ENCODE measurements around the gene PCSK2.

GRCh38 chr20:17304774-17305173 lies 77.9 kb downstream of the PCSK2 start:
- TF ChIP-seq CTCF (IDR thresholded peaks at IDR 0.05 in 4 of 5, conservative IDR thresholded peaks at IDR 0.05 in 1 of 5) (no peak), POLR2A (IDR thresholded peaks at IDR 0.05) (no peak)
